MM.1S (cell line): ENCODE data around the gene PTPRG.

Experiments
- DNase-seq: peaks from one replicate; pipeline ENCODE4 v3.0.0-alpha.2; 2015
- H2AFZ ChIP-seq: fragments of 300-600 bp; sonication (generic); 2 replicates; pipeline ENCODE4 v1.6.0; 2016; ENCODE audit warnings: antibody characterized with exemption, low read length
- H3F3A ChIP-seq: fragments of 300-600 bp; sonication (generic); 2 replicates; pipeline ENCODE4 v1.6.1; 2016; ENCODE audit warnings: mild to moderate bottlenecking, antibody characterized with exemption, low read length, moderate library complexity, mixed read lengths; ENCODE audit not compliant: insufficient read depth
- H3K27ac ChIP-seq: fragments of 300-600 bp; sonication (generic); 2 replicates; pipeline ENCODE4 v1.5.1; 2016; ENCODE audit warnings: mild to moderate bottlenecking, low read length
- H3K27me3 ChIP-seq: fragments of 300-600 bp; sonication (generic); replicated peaks from 2 replicates; pipeline ENCODE4 v1.6.0; 2016; ENCODE audit warnings: low read length; ENCODE audit not compliant: insufficient read depth
- H3K36me3 ChIP-seq: fragments of 300-600 bp; sonication (generic); replicated peaks from 2 replicates; pipeline ENCODE4 v1.6.1; 2016; ENCODE audit warnings: mild to moderate bottlenecking, low read length, mixed read lengths; ENCODE audit not compliant: insufficient read depth
- H3K4me1 ChIP-seq: fragments of 300-600 bp; sonication (generic); 2 replicates; pipeline ENCODE4 v1.6.1; 2016; ENCODE audit warnings: low read length, mixed read lengths
- H3K4me2 ChIP-seq: fragments of 300-600 bp; sonication (generic); 2 replicates; pipeline ENCODE4 v1.6.0; 2016; ENCODE audit warnings: low read depth, low read length
- H3K4me3 ChIP-seq: fragments of 300-600 bp; sonication (generic); 2 replicates; pipeline ENCODE4 v1.5.1; 2016; ENCODE audit warnings: low read length, mixed read lengths
- H3K79me2 ChIP-seq: fragments of 300-600 bp; sonication (generic); 2 replicates; pipeline ENCODE4 v1.6.1; 2016; ENCODE audit warnings: mixed run types, low read length, mixed read lengths
- H3K9ac ChIP-seq: fragments of 300-600 bp; sonication (generic); 2 replicates; pipeline ENCODE4 v1.6.1; 2016; ENCODE audit warnings: low read length, mixed read lengths
- H3K9me2 ChIP-seq: fragments of 300-600 bp; sonication (generic); replicated peaks from 2 replicates; pipeline ENCODE4 v1.6.1; 2016; ENCODE audit warnings: mild to moderate bottlenecking, low read length, mixed read lengths; ENCODE audit not compliant: insufficient read depth
- H3K9me3 ChIP-seq: fragments of 300-600 bp; sonication (generic); replicated peaks from 2 replicates; pipeline ENCODE4 v1.6.1; 2016; ENCODE audit warnings: mild to moderate bottlenecking, low read length, mixed read lengths; ENCODE audit not compliant: insufficient read depth
- H4K20me1 ChIP-seq: fragments of 300-600 bp; sonication (generic); 2 replicates; pipeline ENCODE4 v1.6.1; 2016; ENCODE audit warnings: mild to moderate bottlenecking, low read length, moderate library complexity, mixed read lengths; ENCODE audit not compliant: insufficient read depth
- EZH2 ChIP-seq: fragments of 300-600 bp; sonication (generic); optimal IDR thresholded peaks from 2 replicates; pipeline ENCODE3; 2017; ENCODE audit warnings: low read depth, mild to moderate bottlenecking, antibody characterized with exemption, low read length, mixed read lengths
- EZH2phosphoT487 ChIP-seq: fragments of 300-600 bp; sonication (generic); IDR thresholded peaks from 2 replicates; pipeline ENCODE4 v1.6.1; 2018; ENCODE audit warnings: antibody characterized with exemption, low read length
- TF ChIP-seq, protein P1 (sequence below): fragments of 300-600 bp; sonication (generic); IDR thresholded peaks from 2 replicates; pipeline ENCODE4 v1.5.1; 2016; ENCODE audit warnings: antibody characterized with exemption, low read length, mixed read lengths

The PTPRG gene

DNA sequence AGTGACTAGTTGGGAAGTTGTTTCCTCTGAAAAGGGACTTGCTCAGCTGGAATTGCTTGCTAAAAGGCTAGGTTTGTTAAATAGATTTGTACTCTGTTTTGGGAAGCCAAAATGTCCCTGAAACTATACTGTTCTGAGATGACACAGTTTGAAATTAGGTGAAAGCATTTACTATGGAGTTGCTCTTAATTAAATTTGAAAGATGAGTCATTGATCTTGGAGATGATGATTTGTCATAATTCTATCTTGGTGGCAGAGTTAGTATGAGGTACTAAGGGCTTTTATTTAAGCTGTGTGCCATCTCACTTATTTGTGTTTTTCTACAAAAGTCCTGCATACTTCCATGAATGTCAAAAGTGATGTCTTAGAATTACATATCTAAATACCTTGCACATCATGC is 320.9 kb downstream of the PTPRG start:
- no peaks in the 10 kb centered on the region for H3K27me3 ChIP-seq
- no peak overlapping the region for H3K4me2 ChIP-seq
- no peaks in the 10 kb centered on the region for H4K20me1 ChIP-seq
- no peak overlapping the region for H3K4me3 ChIP-seq
- no peaks in the 10 kb centered on the region for H3K36me3 ChIP-seq
- no peak overlapping the region for H2AFZ ChIP-seq
- H3F3A ChIP-seq, result no peaks in the 10 kb centered on the region
- no peak for DNase-seq
- no peak overlapping the region for H3K27ac ChIP-seq
- H3K9me2 ChIP-seq, result no peaks in the 10 kb centered on the region
- no peaks in the 10 kb centered on the region for H3K9me3 ChIP-seq
- H3K4me1 ChIP-seq, result peaks cover 6% of the 10 kb centered on the region; the same call in 1 of the 2 replicates
- no peak overlapping the region for H3K9ac ChIP-seq
- TF ChIP-seq, protein P1, sequence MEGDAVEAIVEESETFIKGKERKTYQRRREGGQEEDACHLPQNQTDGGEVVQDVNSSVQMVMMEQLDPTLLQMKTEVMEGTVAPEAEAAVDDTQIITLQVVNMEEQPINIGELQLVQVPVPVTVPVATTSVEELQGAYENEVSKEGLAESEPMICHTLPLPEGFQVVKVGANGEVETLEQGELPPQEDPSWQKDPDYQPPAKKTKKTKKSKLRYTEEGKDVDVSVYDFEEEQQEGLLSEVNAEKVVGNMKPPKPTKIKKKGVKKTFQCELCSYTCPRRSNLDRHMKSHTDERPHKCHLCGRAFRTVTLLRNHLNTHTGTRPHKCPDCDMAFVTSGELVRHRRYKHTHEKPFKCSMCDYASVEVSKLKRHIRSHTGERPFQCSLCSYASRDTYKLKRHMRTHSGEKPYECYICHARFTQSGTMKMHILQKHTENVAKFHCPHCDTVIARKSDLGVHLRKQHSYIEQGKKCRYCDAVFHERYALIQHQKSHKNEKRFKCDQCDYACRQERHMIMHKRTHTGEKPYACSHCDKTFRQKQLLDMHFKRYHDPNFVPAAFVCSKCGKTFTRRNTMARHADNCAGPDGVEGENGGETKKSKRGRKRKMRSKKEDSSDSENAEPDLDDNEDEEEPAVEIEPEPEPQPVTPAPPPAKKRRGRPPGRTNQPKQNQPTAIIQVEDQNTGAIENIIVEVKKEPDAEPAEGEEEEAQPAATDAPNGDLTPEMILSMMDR, result no peak
- no peak for TF ChIP-seq EZH2
- no peak for TF ChIP-seq EZH2phosphoT487
- peaks cover 13% of the 10 kb centered on the region; the same call in 1 of the 2 replicates for H3K79me2 ChIP-seq

DNA sequence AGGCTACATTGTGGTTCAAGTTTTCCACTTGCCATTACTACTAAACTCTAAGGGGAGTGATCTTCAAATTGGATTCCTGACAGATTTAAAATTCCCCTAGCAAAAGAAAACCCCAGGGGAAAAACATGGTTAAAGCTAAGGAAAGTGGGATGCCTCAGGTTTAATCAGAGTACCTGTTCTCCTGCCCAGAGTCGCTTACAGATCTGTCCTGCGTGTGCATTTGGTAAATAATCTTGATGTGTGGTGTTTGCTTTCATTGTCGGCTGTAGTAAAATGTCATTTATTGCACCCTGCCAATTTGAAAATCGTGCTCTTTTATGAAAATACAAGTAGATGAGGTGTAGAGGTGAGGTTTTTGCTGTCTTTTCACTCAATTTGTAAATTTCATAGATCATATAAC is 323.4 kb downstream of the PTPRG start:
- H3K36me3 ChIP-seq, result no peaks in the 10 kb centered on the region
- H3K4me1 ChIP-seq, result peaks cover 5% of the 10 kb centered on the region; the same call in 1 of the 2 replicates
- no peak overlapping the region for H3K4me3 ChIP-seq
- no peaks in the 10 kb centered on the region for H3K27me3 ChIP-seq
- no peak overlapping the region for H3K27ac ChIP-seq
- H3K79me2 ChIP-seq, result no peaks in the 10 kb centered on the region
- H3K4me2 ChIP-seq, result no peak overlapping the region
- no peak for DNase-seq
- H4K20me1 ChIP-seq, result no peaks in the 10 kb centered on the region
- H2AFZ ChIP-seq, result no peak overlapping the region
- no peak for TF ChIP-seq EZH2
- no peak for TF ChIP-seq EZH2phosphoT487
- TF ChIP-seq, protein P1, result no peak
- no peaks in the 10 kb centered on the region for H3K9me2 ChIP-seq
- H3F3A ChIP-seq, result no peaks in the 10 kb centered on the region
- H3K9ac ChIP-seq, result no peak overlapping the region
- no peaks in the 10 kb centered on the region for H3K9me3 ChIP-seq

DNA sequence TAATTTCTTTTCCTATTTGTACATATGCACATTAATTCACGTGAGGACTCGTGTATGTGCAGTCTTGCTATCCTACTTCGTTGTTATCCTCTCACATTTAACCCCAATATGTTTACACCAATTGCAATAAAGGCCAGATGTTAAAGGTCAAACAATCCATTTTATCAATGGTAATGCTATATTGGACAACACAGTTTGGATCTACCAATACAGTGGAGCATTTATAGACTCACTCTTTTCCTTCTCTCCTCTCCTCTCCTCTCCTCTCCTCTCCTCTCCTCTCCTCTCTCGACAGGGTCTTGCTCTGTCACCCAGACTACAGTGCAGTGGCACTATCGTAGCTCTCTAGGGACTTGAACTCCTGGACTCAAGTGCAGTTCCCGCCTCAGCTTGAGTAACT is 324.0 kb downstream of the PTPRG start:
- DNase-seq, result no peak
- TF ChIP-seq EZH2phosphoT487, result no peak
- no peak for TF ChIP-seq EZH2
- TF ChIP-seq, protein P1, result no peak
- Histone ChIP-seq H3F3A (no peaks in the 10 kb centered on the region), H3K27ac (no peak overlapping the region), H3K79me2 (no peaks in the 10 kb centered on the region), H3K9me2 (no peaks in the 10 kb centered on the region), H3K9me3 (no peaks in the 10 kb centered on the region), H3K4me3 (no peak overlapping the region), H3K36me3 (no peaks in the 10 kb centered on the region), H2AFZ (no peak overlapping the region), H3K9ac (no peak overlapping the region), H4K20me1 (no peaks in the 10 kb centered on the region), H3K27me3 (no peaks in the 10 kb centered on the region), H3K4me2 (no peak overlapping the region), H3K4me1 (peaks cover 5% of the 10 kb centered on the region; the same call in 1 of the 2 replicates)
